D721Med (cell line): ENCODE results near the gene GPATCH2.

Experiments
- DNase-seq: peaks from one replicate; pipeline ENCODE4 v3.0.0; 2011; ENCODE audit warnings: low spot score; ENCODE audit not compliant: insufficient read length
- FAIRE-seq: peaks from 2 replicates; lab custom pipeline; 2011; peaks lifted over from hg19 to GRCh38; lab: Jason Lieb, UNC
- CTCF ChIP-seq: IDR thresholded peaks from 2 replicates; pipeline ENCODE4 v1.5.1; 2012; ENCODE audit warnings: mild to moderate bottlenecking, control low read depth; ENCODE audit not compliant: insufficient read depth; ENCODE audit errors: missing control alignments

Gene GPATCH2

GRCh38 chr1:217564207-217564606 is 66.7 kb downstream of the GPATCH2 start:
- FAIRE-seq (peak; percentile 78), DNase-seq (no peak)
- TF ChIP-seq CTCF, result no peak

- FAIRE-seq, result no peak
- no peak for DNase-seq
- TF ChIP-seq CTCF, result no peak
Measured at GRCh38 chr1:217563179-217563578, 67.7 kb downstream of the GPATCH2 start.

- DNase-seq (no peak), FAIRE-seq (no peak)
- no peak for TF ChIP-seq CTCF
Measured at GRCh38 chr1:217562229-217562878, 68.5 kb downstream of the GPATCH2 start.

GRCh38 chr1:217561446-217561845 is 69.4 kb downstream of the GPATCH2 start:
- no peak for FAIRE-seq
- DNase-seq, result no peak
- no peak for TF ChIP-seq CTCF

GRCh38 chr1:217554849-217555248 is 76.0 kb downstream of the GPATCH2 start:
- FAIRE-seq, result peak; percentile 80
- TF ChIP-seq CTCF, result no peak
- no peak for DNase-seq

GRCh38 chr1:217553949-217554509 is 76.9 kb downstream of the GPATCH2 start:
- FAIRE-seq (peak; percentile 77), DNase-seq (no peak)
- TF ChIP-seq CTCF, result no peak

GRCh38 chr1:217552339-217552951 is 78.4 kb downstream of the GPATCH2 start:
- DNase-seq (no peak), FAIRE-seq (peak; percentile 25)
- TF ChIP-seq CTCF, result no peak
